ENCODE measurements around the gene FAM163B. TPM values are rescaled to one million over a fixed set of nuclear protein-coding genes. Genes with fewer than 3 reads are reported as not detected.

The FAM163B gene
- total and polyA plus RNA-seq, 2 donors (not counting 1 experiment from before 2014, with no cell fraction given): not detected

DNA sequence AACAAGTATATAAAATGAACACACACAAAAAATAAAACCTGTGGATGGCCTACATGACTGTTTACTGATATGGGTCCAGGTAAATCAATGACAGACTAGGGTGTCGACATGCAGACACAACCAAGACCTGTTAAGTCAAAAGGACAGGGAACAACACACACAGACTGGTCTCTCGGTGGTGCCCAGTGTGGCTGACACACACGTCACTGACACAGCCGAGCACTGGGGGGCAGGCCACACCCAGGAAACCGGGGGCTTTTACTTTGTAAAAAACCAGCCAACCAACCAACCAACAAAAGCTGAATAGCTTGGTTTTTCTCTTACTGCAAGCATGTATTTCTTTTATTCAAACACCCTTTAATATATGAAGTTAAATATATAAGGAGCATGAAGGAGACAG lies 5.0 kb downstream of the FAM163B start:
- no peaks in the 10 kb centered on the region for H3K79me2 ChIP-seq (ENCODE audit: control insufficient read depth, insufficient read depth, low read length)
- no peak for DNase-seq (ENCODE audit: low read depth in 2 of 2)
- no peak overlapping the region for H3K9ac ChIP-seq (ENCODE audit: insufficient read depth, low read length)
- H3K36me3 ChIP-seq (ENCODE audit: control insufficient read depth, insufficient read depth, low read length): no peaks in the 10 kb centered on the region
- no peaks in the 10 kb centered on the region for H4K20me1 ChIP-seq (ENCODE audit: control insufficient read depth, extremely low read depth, insufficient read depth, low read length)
- H2AFZ ChIP-seq (ENCODE audit: low read length): no peak overlapping the region
- H3K4me3 ChIP-seq (replicated peaks in 1 of 4; ENCODE audit: control extremely low read depth in 1 of 4, insufficient read depth in 1 of 4, low read depth in 3 of 4, low read length in 4 of 4): no peak overlapping the region
- H3K27ac ChIP-seq (ENCODE audit: insufficient read depth, low read length): no peak overlapping the region
- H3K4me1 ChIP-seq (ENCODE audit: control insufficient read depth, extremely low read depth, insufficient read depth, low read length): no peaks in the 10 kb centered on the region
- H3K4me2 ChIP-seq (ENCODE audit: extremely low read depth, insufficient read depth, low read length): no peak overlapping the region
- no peak for TF ChIP-seq EZH2 (IDR thresholded peaks at IDR 0.05; ENCODE audit: low read length, missing control alignments)
- TF ChIP-seq, protein P1, sequence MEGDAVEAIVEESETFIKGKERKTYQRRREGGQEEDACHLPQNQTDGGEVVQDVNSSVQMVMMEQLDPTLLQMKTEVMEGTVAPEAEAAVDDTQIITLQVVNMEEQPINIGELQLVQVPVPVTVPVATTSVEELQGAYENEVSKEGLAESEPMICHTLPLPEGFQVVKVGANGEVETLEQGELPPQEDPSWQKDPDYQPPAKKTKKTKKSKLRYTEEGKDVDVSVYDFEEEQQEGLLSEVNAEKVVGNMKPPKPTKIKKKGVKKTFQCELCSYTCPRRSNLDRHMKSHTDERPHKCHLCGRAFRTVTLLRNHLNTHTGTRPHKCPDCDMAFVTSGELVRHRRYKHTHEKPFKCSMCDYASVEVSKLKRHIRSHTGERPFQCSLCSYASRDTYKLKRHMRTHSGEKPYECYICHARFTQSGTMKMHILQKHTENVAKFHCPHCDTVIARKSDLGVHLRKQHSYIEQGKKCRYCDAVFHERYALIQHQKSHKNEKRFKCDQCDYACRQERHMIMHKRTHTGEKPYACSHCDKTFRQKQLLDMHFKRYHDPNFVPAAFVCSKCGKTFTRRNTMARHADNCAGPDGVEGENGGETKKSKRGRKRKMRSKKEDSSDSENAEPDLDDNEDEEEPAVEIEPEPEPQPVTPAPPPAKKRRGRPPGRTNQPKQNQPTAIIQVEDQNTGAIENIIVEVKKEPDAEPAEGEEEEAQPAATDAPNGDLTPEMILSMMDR (conservative IDR thresholded peaks at IDR 0.05 in 1 of 2, IDR thresholded peaks at IDR 0.05 in 1 of 2; ENCODE audit: low read depth in 1 of 2, low read length in 2 of 2): no peak
- no peaks in the 10 kb centered on the region for H3K9me3 ChIP-seq (ENCODE audit: control insufficient read depth, insufficient read depth, low read depth, low read length)
- H3K27me3 ChIP-seq (ENCODE audit: control insufficient read depth, insufficient read depth, low read length): peaks cover 5% of the 10 kb centered on the region

DNA sequence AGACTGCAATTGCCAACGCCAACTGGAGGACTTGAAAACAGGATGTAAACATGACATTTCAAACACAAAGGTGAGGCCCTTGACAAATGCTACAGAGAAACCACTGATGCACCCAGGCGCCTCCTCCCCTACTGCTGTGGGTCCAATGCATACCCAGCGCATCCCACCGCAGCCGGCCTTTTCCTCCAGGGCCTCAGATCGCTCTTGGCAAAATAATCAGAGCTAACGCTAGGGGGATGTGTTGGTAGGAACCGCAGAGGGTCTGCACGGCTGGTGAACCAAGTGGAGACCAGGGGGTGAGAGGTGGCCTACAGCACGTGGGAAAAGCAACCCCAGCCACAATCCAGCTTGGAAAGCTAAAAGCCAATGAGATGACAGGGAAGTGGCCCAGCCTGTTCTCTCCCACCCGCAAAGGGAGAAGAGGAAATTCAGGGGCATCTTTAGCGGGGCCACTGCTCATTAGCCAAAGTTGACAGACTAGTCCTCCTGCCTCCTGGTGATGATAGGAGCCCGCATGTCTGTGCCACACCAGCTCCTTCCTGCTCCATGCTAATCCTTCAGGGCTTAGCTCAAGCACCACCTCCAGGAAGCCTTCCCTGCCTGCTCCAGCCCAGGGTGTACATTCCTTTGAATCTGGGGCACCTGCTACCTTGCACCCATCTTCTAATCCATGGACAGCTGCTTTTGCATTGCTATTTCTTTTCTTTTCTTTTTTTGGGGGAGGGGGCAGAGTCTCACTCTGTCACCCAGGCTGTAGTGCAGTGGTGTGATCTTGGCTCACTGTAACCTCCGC lies 5.9 kb downstream of the FAM163B start:
- Histone ChIP-seq H3K36me3 (ENCODE audit: control insufficient read depth, insufficient read depth, low read length) (no peaks in the 10 kb centered on the region), H3K27me3 (ENCODE audit: control insufficient read depth, insufficient read depth, low read length) (peaks cover 2% of the 10 kb centered on the region), H3K4me2 (ENCODE audit: extremely low read depth, insufficient read depth, low read length) (no peak overlapping the region), H3K79me2 (ENCODE audit: control insufficient read depth, insufficient read depth, low read length) (no peaks in the 10 kb centered on the region), H3K9me3 (ENCODE audit: control insufficient read depth, insufficient read depth, low read depth, low read length) (no peaks in the 10 kb centered on the region), H3K4me1 (ENCODE audit: control insufficient read depth, extremely low read depth, insufficient read depth, low read length) (no peaks in the 10 kb centered on the region), H3K27ac (ENCODE audit: insufficient read depth, low read length) (no peak overlapping the region), H3K9ac (ENCODE audit: insufficient read depth, low read length) (no peak overlapping the region), H3K4me3 (replicated peaks in 1 of 4; ENCODE audit: control extremely low read depth in 1 of 4, insufficient read depth in 1 of 4, low read depth in 3 of 4, low read length in 4 of 4) (no peak overlapping the region), H4K20me1 (ENCODE audit: control insufficient read depth, extremely low read depth, insufficient read depth, low read length) (no peaks in the 10 kb centered on the region), H2AFZ (ENCODE audit: low read length) (no peak overlapping the region)
- DNase-seq (ENCODE audit: low read depth in 2 of 2): no peak
- TF ChIP-seq, protein P1 (conservative IDR thresholded peaks at IDR 0.05 in 1 of 2, IDR thresholded peaks at IDR 0.05 in 1 of 2; ENCODE audit: low read depth in 1 of 2, low read length in 2 of 2): no peak
- TF ChIP-seq EZH2 (IDR thresholded peaks at IDR 0.05; ENCODE audit: low read length, missing control alignments): no peak

DNA sequence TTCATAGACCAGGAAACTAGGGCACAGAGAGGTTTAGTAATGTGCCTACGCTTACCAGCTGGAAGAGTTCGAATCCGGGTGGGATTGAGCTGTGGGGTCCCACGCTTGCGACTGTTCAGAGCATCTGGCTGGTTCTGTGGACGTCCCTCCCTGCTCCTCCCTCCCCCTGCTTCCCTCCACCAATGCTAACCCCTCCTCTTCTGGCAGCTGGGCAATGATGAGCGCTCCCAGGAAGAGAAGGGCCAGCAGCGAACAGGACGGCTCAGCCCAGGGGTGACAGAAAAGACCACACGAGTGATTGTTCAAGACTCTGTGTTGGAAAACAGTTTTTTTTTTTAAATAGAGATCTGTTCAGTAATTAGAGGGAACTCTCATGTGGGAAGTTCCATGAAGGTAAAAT lies 6.9 kb downstream of the FAM163B start:
- no peak overlapping the region for H2AFZ ChIP-seq (ENCODE audit: low read length)

More for the DNA sequence above, 6.9 kb downstream of the FAM163B start:
- Histone ChIP-seq H4K20me1 (ENCODE audit: control insufficient read depth, extremely low read depth, insufficient read depth, low read length) (no peaks in the 10 kb centered on the region), H3K79me2 (ENCODE audit: control insufficient read depth, insufficient read depth, low read length) (no peaks in the 10 kb centered on the region), H3K4me2 (ENCODE audit: extremely low read depth, insufficient read depth, low read length) (no peak overlapping the region), H3K4me1 (ENCODE audit: control insufficient read depth, extremely low read depth, insufficient read depth, low read length) (no peaks in the 10 kb centered on the region), H3K4me3 (replicated peaks in 1 of 4; ENCODE audit: control extremely low read depth in 1 of 4, insufficient read depth in 1 of 4, low read depth in 3 of 4, low read length in 4 of 4) (no peak overlapping the region), H3K27ac (ENCODE audit: insufficient read depth, low read length) (no peak overlapping the region), H3K27me3 (ENCODE audit: control insufficient read depth, insufficient read depth, low read length) (peaks cover 2% of the 10 kb centered on the region), H3K9ac (ENCODE audit: insufficient read depth, low read length) (no peak overlapping the region), H3K36me3 (ENCODE audit: control insufficient read depth, insufficient read depth, low read length) (no peaks in the 10 kb centered on the region), H3K9me3 (ENCODE audit: control insufficient read depth, insufficient read depth, low read depth, low read length) (no peaks in the 10 kb centered on the region)
- TF ChIP-seq, protein P1 (conservative IDR thresholded peaks at IDR 0.05 in 1 of 2, IDR thresholded peaks at IDR 0.05 in 1 of 2; ENCODE audit: low read depth in 1 of 2, low read length in 2 of 2): no peak
- TF ChIP-seq EZH2 (IDR thresholded peaks at IDR 0.05; ENCODE audit: low read length, missing control alignments): no peak
- DNase-seq (ENCODE audit: low read depth in 2 of 2): no peak
